OCI-M2 (cell line): Measurements from ENCODE around the gene DNAI2.

Experiments used
- DNase-seq: peaks from one replicate; lab custom pipeline; 2025; ENCODE audit not compliant: unreplicated experiment; lab: John Stamatoyannopoulos, UW

The DNAI2 gene

GRCh38 chr17:74337834-74338500 is 63.9 kb downstream of the DNAI2 start:
- no peak for DNase-seq

GRCh38 chr17:74339537-74340195 is 65.6 kb downstream of the DNAI2 start:
- DNase-seq, result no peak

- no peak for DNase-seq
Observed at GRCh38 chr17:74340470-74341023, 66.5 kb downstream of the DNAI2 start.

- no peak for DNase-seq
Observed at GRCh38 chr17:74342224-74342623, 68.2 kb downstream of the DNAI2 start.

DNA sequence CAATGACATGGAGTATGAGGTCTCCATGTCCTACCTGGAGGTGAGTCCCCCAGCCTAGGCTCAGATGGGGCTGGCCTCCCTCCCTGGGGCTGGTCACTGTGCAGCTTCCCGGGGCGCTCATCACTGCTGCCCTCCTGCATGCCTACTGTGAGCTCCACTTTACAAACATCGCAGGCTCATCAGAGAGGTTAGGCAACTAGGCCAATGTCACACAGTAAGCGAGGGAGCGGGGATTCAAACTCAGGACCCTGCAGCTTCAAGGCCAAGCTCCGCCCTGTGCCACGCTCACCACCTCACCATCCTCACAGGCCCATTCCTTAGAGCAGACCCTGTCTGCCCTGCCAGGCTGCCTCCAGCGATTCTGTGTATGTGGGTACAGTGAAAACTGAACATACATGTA is 69.1 kb downstream of the DNAI2 start:
- no peak for DNase-seq

DNA sequence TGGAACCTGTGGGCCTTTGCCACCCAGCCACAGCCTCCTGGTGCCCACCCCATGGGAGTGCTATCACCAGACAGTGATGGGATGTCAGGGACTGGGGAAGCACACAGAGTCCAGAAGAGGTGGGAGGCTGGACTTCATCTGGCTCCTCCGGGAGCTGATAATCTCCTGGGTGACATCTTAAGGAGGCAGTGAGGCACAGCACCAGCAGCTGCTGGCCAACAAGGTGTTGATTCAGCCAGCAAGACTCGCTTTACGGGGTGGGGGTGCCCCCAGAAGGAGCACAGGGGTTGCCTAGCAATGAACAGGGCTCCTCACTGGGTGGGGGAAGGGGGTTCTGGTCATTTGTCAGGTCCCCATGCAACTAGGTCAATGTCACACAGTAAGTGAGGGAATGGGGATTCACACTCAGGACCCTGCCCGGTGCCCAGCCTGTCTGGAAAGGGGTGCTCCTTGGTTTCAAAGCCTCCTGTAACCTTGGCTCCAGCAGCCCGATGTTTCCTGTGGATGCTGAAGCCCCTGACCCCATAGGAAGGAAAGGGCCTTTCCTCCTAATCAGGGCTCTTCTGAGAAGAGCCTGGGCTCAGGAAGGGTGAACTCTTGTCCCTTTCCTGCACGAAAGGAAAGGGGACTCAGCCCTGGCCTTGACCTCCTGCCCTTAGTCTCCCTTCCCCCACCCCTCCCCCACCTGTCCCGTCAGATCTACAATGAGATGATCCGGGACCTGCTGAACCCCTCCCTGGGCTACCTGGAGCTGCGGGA is 69.7 kb downstream of the DNAI2 start:
- DNase-seq, result no peak

DNA sequence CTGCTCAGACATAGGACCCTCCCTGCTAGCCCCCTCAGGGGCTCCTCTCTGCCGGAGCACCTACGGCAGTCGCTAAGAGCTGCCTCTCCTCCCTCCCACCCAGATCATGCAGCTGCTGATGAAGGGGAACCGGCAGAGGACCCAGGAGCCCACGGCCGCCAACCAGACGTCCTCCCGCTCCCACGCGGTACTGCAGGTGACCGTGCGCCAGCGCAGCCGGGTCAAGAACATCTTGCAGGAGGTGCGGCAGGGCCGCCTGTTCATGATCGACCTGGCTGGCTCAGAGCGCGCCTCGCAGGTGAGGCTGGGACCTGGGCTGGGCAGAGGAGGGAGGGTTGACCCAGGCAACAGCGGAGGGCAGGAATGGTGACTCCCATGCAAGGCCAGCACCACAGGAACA is 70.6 kb downstream of the DNAI2 start:
- no peak for DNase-seq

DNA sequence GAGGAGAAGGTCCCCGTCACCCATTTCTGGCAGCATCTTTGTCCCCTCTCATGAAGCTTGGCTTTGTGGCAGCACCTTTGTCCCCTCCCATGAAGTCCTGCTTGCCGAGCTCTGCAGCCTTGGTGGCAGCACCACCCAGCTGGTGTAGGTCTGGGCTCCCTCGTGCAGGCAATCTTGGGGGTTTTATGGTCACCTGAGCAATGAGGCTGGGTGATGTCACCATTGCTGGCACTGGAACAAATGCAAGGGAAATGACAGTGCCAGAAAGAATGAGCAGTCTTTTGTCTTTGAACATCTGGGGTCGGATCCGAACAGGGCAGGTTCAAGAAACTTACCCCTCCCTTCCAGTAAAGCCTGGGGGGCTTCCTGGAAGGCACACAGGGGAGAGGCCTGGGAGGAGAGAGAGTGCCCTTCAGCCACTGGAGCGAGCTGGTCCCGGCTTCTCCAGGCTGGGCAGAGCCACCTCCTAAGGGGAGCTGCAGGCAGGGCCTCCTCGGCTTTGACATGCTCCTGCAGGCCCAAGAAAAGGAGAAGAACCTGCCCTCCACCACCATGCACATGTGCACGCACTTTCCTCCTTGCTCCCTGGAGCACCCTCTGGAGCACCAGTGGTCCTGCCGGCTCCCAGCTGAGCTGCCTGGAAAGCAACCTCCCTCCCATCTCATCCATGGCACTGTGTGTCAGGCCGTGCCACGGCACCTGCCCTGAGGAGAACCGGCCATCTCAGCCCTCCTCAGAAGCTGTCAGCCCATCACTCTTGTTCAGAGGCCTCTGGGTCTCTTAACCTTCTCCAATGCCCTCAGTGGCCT is 71.6 kb downstream of the DNAI2 start:
- DNase-seq, result no peak

- no peak for DNase-seq
Observed at GRCh38 chr17:74347646-74348045, 73.6 kb downstream of the DNAI2 start.

DNA sequence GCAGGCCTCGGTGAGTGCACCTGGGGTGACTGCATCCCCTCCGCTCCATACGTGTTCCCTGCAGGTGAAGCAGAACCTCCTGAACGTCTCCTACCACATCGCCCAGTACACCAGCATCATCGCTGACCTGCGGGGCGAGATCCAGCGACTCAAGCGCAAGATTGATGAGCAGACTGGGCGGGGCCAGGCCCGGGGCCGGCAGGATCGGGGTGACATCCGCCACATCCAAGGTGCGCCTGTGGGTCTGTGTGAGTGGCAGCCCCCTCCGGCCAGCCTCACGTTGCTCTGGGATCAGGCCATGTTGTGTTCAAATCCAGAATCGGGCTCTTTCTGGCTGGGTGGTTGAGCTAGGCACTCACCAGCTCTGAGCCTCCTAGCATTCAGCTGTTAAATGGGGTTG is 75.1 kb downstream of the DNAI2 start:
- DNase-seq, result no peak

DNA sequence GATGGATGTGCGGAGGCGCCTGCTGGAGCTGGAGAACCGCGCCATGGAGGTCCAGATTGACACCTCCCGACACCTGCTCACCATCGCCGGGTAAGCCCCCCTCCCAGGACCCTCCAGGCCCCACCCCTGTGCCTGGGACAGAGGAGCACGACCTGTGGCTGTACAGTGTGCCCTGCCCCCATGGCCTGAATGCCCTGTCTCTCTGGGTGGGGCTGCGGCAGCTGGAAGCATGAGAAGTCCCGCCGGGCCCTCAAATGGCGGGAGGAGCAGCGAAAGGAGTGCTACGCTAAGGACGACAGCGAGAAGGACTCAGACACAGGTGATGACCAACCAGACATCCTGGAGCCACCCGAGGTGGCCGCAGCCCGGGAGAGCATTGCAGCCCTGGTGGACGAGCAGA is 76.5 kb downstream of the DNAI2 start:
- DNase-seq, result no peak

- no peak for DNase-seq
Observed at GRCh38 chr17:74351552-74352210, 77.6 kb downstream of the DNAI2 start.

DNA sequence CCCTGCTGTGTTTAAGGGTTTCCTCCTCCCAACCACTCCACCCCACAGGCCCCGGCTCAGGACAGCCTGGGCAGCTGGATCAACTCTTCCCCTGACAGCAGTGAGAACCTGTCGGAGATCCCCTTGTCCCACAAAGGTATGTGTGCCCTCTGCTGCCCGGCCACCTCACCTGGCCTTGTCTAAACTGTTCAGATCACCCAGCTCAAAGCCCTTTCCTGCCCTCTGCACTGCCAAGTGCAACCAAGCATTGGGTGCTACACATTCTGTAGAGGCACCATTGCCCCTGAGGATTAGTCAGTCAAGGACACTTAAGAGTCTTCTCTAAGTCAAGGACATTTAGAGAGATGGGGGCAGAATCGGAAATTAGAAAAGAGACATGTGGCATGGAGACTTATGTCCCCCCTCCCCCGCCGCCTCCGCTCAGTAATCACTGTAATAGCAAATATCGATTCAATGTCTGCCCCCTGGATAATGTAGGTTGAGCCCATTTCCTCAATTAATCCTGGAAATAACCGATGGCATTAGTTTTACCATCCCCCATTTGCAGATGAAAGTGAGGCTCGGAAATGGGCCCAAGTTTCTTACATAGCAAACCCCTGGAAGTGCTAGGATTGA is 79.5 kb downstream of the DNAI2 start:
- DNase-seq, result no peak

GRCh38 chr17:74354123-74354522 is 80.1 kb downstream of the DNAI2 start:
- DNase-seq, result no peak

GRCh38 chr17:74354561-74354960 is 80.5 kb downstream of the DNAI2 start:
- DNase-seq, result no peak

DNA sequence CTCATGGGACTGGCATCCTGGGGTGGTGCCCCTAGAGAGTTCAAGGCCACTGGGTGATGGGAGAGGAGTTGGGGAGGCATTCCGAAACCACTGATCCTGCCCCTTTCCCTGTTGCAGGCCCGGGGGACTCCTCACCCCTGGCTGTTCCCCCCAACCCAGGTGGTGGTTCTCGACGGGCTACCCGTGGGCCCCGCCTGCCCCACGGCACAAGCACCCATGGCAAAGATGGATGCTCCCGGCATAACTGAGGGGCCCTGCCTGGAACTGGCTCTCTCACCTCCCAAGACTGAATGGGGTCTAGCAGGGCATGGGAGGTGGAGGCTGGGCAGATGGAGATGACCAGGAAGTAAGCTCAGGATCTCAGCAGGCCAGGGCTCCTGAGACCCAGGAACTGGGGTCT is 81.0 kb downstream of the DNAI2 start:
- DNase-seq, result no peak

DNA sequence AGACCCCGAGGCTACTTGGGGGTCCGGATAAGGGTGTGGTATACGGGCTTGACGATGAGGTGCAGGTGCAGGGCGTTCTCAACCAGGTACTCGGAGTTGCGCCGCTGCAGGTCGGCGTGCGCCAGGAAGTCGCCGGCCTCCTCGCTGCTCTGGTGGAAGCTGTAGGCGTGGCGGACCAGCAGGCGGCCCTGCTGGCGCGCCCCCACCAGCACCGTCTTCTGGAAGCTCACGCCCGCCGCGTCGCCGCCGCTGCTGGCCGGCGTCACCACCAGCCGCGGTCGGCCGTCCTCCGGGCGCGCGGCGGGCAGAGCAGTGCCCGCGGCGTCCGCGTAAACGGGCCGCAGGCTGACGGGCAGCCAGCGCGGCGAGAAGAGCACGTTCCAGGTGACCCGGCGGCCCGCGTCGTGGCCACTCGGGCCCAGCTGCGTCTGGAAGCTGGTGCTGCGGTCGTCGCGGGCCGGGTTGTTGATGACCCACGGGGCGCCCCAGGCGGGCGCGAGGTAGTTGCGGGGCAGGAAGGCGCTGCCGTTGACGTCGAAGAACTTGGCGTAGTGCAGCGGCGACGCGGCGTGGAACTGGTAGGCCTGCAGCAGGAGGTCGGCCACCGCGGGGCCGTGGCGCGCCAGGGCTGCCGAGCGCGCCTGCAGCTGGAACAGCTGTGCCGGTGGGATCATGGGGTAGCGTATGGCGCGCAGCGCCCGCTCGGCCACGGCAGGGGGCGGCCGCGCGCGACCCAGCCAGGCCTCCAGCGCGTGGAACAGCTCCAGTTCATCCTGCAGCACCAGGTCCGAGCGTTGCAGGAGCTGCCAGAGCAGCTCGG is 82.8 kb downstream of the DNAI2 start:
- DNase-seq, result no peak

- DNase-seq, result no peak
Observed at GRCh38 chr17:74357466-74357809, 83.4 kb downstream of the DNAI2 start.

GRCh38 chr17:74358697-74359096 is 84.7 kb downstream of the DNAI2 start:
- no peak for DNase-seq
